Central memory CD8-positive, alpha-beta T cell (primary cell): ENCODE measurements around the gene TIPARP.

Experiments
- ATAC-seq: fragments of 150-1000 bp; cut with Tn5 transposase; replicated peaks from 2 replicates; pipeline ENCODE4 v1.10.0; 2022; ENCODE audit warnings: mild to moderate bottlenecking, moderate FRiP score, moderate number of reproducible peaks; ENCODE audit not compliant: poor library complexity, severe bottlenecking; ENCODE audit errors: extremely low read depth
- DNase-seq, 2 donors: peaks; one replicate each; pipeline ENCODE4 v3.0.0; 2021; ENCODE audit warnings: low spot score in 2 of 2
- H3K27ac Mint-ChIP-seq: one replicate; pipeline ENCODE4 v1.8.0; 2022; ENCODE audit warnings: low read depth, mild to moderate bottlenecking, moderate library complexity, mixed read lengths
- H3K27me3 Mint-ChIP-seq: one replicate; pipeline ENCODE4 v1.8.0; 2022; ENCODE audit warnings: mixed read lengths
- H3K36me3 Mint-ChIP-seq: one replicate; pipeline ENCODE4 v1.8.0; 2022; ENCODE audit warnings: mild to moderate bottlenecking, moderate library complexity, mixed read lengths; ENCODE audit not compliant: insufficient read depth
- H3K4me1 Mint-ChIP-seq: one replicate; pipeline ENCODE4 v1.8.0; 2022; ENCODE audit warnings: mixed read lengths
- H3K4me3 Mint-ChIP-seq: one replicate; pipeline ENCODE4 v1.8.0; 2022; ENCODE audit warnings: mild to moderate bottlenecking, moderate library complexity, mixed read lengths
- H3K9me3 Mint-ChIP-seq: one replicate; pipeline ENCODE4 v1.8.0; 2022; ENCODE audit warnings: mixed read lengths

TIPARP gene

GRCh38 chr3:156744631-156745030 lies 70.2 kb downstream of the TIPARP start:
- no peaks in the 10 kb centered on the region for H3K9me3 Mint-ChIP-seq
- no peaks in the 10 kb centered on the region for H3K36me3 Mint-ChIP-seq
- DNase-seq (no peak), ATAC-seq (no peak)
- no peak overlapping the region for H3K4me3 Mint-ChIP-seq
- no peaks in the 10 kb centered on the region for H3K27me3 Mint-ChIP-seq
- H3K27ac Mint-ChIP-seq = no peak overlapping the region
- H3K4me1 Mint-ChIP-seq = no peaks in the 10 kb centered on the region

DNA sequence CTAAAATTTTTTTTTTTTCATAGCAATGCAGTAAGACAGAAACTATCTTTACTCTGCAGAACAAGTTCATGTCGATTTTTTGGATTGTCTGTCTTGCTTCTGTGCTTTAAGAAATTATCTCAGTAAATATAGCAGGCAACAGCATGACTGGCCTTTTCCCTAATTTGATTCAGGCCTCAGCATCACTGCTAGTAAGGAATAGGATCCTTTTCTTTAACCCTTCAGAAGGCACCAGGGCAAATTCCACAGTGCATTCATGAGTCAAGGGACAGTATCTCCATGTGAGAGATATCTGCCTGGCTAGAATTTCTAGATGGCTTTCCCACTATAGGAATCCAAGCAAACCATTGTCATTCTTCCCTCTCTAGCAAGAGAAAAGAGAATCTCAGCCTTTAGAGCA lies 71.4 kb downstream of the TIPARP start:
- Mint-ChIP-seq H3K27me3 (no peaks in the 10 kb centered on the region), H3K9me3 (no peaks in the 10 kb centered on the region), H3K4me3 (no peak overlapping the region), H3K36me3 (no peaks in the 10 kb centered on the region), H3K27ac (no peak overlapping the region), H3K4me1 (no peaks in the 10 kb centered on the region)
- no peak for ATAC-seq
- DNase-seq = no peak

DNA sequence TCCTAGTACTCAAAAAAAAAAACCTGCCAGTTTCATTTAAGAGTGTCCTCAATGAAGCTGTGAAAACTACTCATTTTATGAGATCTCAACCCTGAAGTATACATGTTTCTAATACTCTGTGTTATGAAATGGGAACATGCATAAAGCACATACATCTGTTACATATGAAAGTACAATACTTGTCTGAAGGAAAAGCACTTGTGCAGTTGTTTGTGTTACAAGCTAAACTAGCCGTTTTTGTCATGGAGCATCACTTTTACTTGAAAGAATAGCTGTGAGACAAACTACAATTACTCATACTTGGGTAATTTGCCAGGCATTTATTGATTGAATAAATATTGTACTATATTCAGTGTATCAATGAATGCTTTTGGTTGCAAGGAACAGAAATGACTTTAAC lies 72.7 kb downstream of the TIPARP start:
- Mint-ChIP-seq H3K9me3 (no peaks in the 10 kb centered on the region), H3K36me3 (no peaks in the 10 kb centered on the region), H3K27me3 (peaks cover 8% of the 10 kb centered on the region), H3K27ac (no peak overlapping the region), H3K4me1 (no peaks in the 10 kb centered on the region), H3K4me3 (no peak overlapping the region)
- DNase-seq (no peak), ATAC-seq (no peak)

DNA sequence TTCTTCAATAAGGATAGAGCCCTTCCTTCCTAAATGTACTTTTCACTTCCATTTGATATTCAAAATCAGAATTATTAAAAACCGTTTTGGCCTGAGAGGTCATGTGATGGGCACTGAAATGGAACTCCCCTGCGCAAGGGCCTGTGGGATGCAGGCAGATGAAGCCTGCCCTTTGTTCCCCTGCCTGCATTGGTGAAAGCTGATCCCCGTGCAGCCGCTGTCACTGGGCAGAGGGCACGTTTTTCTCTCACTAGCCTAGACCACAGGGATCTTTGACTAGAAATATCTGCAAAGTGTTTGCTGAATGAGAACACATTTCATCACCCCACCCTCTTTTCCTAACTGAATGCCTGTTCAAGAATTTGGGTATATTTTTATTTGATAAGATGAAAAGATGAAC lies 74.9 kb downstream of the TIPARP start:
- Mint-ChIP-seq H3K27ac (no peak overlapping the region), H3K4me3 (no peak overlapping the region)
- ATAC-seq = no peak

DNA sequence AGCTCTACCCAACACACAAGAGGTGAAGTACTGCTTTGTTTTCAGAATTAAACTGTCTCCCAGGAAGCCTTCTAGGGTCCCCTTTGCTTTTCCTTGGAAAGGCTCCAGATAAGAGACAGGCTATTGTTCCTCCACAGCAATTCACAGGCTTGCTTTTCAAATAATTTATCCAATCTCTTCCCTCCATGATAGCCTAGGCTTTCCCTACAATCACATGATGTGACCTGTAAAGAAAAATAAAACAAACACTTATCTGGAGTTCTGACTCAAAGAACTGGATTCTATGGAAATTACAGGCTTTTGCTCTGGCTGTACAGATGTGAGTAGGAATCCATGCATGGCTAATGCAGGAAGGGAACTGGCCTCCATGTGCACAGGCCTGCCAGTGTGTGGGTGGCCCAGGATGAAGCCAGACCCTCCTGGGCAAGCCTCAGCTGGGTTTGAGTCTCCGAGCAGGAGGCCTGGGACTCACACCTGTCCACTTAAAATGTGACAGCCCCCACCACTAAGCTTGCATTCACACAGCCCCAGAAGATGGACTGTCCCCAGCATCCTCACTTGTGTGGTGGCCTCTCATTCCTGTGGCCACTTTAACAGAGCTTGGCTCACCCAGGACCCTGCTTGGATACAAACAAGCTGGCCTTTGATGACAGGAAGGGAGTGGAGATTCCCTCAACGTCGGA lies 75.9 kb downstream of the TIPARP start:
- no peaks in the 10 kb centered on the region for H3K9me3 Mint-ChIP-seq
- H3K4me1 Mint-ChIP-seq = no peaks in the 10 kb centered on the region
- no peaks in the 10 kb centered on the region for H3K36me3 Mint-ChIP-seq
- no peak for DNase-seq
- H3K27me3 Mint-ChIP-seq = peaks cover 24% of the 10 kb centered on the region
- no peak for ATAC-seq
- no peak overlapping the region for H3K27ac Mint-ChIP-seq
- H3K4me3 Mint-ChIP-seq = no peak overlapping the region

More for the DNA sequence above, 74.9 kb downstream of the TIPARP start:
- peaks cover 17% of the 10 kb centered on the region for H3K27me3 Mint-ChIP-seq
- H3K4me1 Mint-ChIP-seq = no peaks in the 10 kb centered on the region
- H3K9me3 Mint-ChIP-seq = no peaks in the 10 kb centered on the region
- H3K36me3 Mint-ChIP-seq = no peaks in the 10 kb centered on the region
- DNase-seq = no peak

- Mint-ChIP-seq H3K9me3 (no peaks in the 10 kb centered on the region), H3K4me3 (no peak overlapping the region), H3K27me3 (peaks cover 24% of the 10 kb centered on the region), H3K27ac (no peak overlapping the region), H3K4me1 (no peaks in the 10 kb centered on the region), H3K36me3 (no peaks in the 10 kb centered on the region)
- no peak for DNase-seq
- ATAC-seq = no peak
Measured at GRCh38 chr3:156750874-156751245, 76.5 kb downstream of the TIPARP start.

- no peak for ATAC-seq
- DNase-seq = no peak
- Mint-ChIP-seq H3K9me3 (no peaks in the 10 kb centered on the region), H3K4me3 (no peak overlapping the region), H3K27ac (peak overlapping the region; percentile 7), H3K4me1 (no peaks in the 10 kb centered on the region), H3K27me3 (peaks cover 24% of the 10 kb centered on the region), H3K36me3 (no peaks in the 10 kb centered on the region)
Measured at GRCh38 chr3:156751461-156752025, 77.2 kb downstream of the TIPARP start.
